ENCODE measurements around the gene CP.
"Not testable (repeated sequence)": the region's sequence is repeated elsewhere in the genome, so short reads cannot be mapped to it uniquely, and the experiment has no call there.

CP gene

GRCh38 chr3:149197669-149198068 is 24.0 kb downstream of the CP start:
- in situ Hi-C loops (cut with MboI; ENCODE audit: low pct_unique_long_range_greater_than_20kb, low sequenced_read_pairs) = no loop called here
- DNase-seq = no peak

- in situ Hi-C loops (cut with MboI; ENCODE audit: low pct_unique_long_range_greater_than_20kb, low sequenced_read_pairs); DNase-seq: not testable (repeated sequence)
These were observed 24.6 kb downstream of the CP start for GRCh38 chr3:149196805-149197592.

GRCh38 chr3:149195221-149195620 is 26.4 kb downstream of the CP start:
- in situ Hi-C loops (cut with MboI; ENCODE audit: low pct_unique_long_range_greater_than_20kb, low sequenced_read_pairs) = no loop called here
- DNase-seq = no peak

- DNase-seq = no peak
- in situ Hi-C loops (cut with MboI; ENCODE audit: low pct_unique_long_range_greater_than_20kb, low sequenced_read_pairs) = no loop called here
These were observed 33.1 kb downstream of the CP start for GRCh38 chr3:149188494-149188893.

- in situ Hi-C loops (cut with MboI; ENCODE audit: low pct_unique_long_range_greater_than_20kb, low sequenced_read_pairs) = no loop called here
- no peak for DNase-seq
These were observed 34.9 kb downstream of the CP start for GRCh38 chr3:149186721-149187120.

- in situ Hi-C loops (cut with MboI; ENCODE audit: low pct_unique_long_range_greater_than_20kb, low sequenced_read_pairs) = no loop called here
- DNase-seq = no peak
These were observed 35.4 kb downstream of the CP start for GRCh38 chr3:149186219-149186618.

- DNase-seq = no peak
- in situ Hi-C loops (cut with MboI; ENCODE audit: low pct_unique_long_range_greater_than_20kb, low sequenced_read_pairs) = no loop called here
These were observed 40.4 kb downstream of the CP start for GRCh38 chr3:149181182-149181581.

GRCh38 chr3:149180057-149180573 is 41.5 kb downstream of the CP start:
- in situ Hi-C loops (cut with MboI; ENCODE audit: low pct_unique_long_range_greater_than_20kb, low sequenced_read_pairs) = no loop called here
- peak; percentile 49 for DNase-seq

- in situ Hi-C loops (cut with MboI; ENCODE audit: low pct_unique_long_range_greater_than_20kb, low sequenced_read_pairs) = no loop called here
- DNase-seq = no peak
These were observed 42.4 kb downstream of the CP start for GRCh38 chr3:149179220-149179619.

GRCh38 chr3:149177122-149177521 is 44.5 kb downstream of the CP start:
- no peak for DNase-seq
- in situ Hi-C loops (cut with MboI; ENCODE audit: low pct_unique_long_range_greater_than_20kb, low sequenced_read_pairs) = no loop called here

- in situ Hi-C loops (cut with MboI; ENCODE audit: low pct_unique_long_range_greater_than_20kb, low sequenced_read_pairs) = no loop called here
- DNase-seq = no peak
These were observed 46.7 kb downstream of the CP start for GRCh38 chr3:149174901-149175300.

GRCh38 chr3:149170672-149171071 is 51.0 kb downstream of the CP start:
- in situ Hi-C loops (cut with MboI; ENCODE audit: low pct_unique_long_range_greater_than_20kb, low sequenced_read_pairs) = no loop called here
- DNase-seq = no peak

GRCh38 chr3:149167898-149168297 is 53.7 kb downstream of the CP start:
- in situ Hi-C loops (cut with MboI; ENCODE audit: low pct_unique_long_range_greater_than_20kb, low sequenced_read_pairs) = no loop called here
- no peak for DNase-seq

GRCh38 chr3:149163066-149163465 is 58.6 kb downstream of the CP start:
- in situ Hi-C loops (cut with MboI; ENCODE audit: low pct_unique_long_range_greater_than_20kb, low sequenced_read_pairs) = no loop called here
- DNase-seq = peak; percentile 76

- DNase-seq = no peak
- in situ Hi-C loops (cut with MboI; ENCODE audit: low pct_unique_long_range_greater_than_20kb, low sequenced_read_pairs) = no loop called here
These were observed 59.6 kb downstream of the CP start for GRCh38 chr3:149162007-149162406.

- in situ Hi-C loops (cut with MboI; ENCODE audit: low pct_unique_long_range_greater_than_20kb, low sequenced_read_pairs) = no loop called here
- no peak for DNase-seq
These were observed 60.8 kb downstream of the CP start for GRCh38 chr3:149160754-149161300.

- in situ Hi-C loops (cut with MboI; ENCODE audit: low pct_unique_long_range_greater_than_20kb, low sequenced_read_pairs) = no loop called here
- DNase-seq = no peak
These were observed 68.2 kb downstream of the CP start for GRCh38 chr3:149153402-149153801.

- in situ Hi-C loops (cut with MboI; ENCODE audit: low pct_unique_long_range_greater_than_20kb, low sequenced_read_pairs) = no loop called here
- peak; percentile 63 for DNase-seq
These were observed 69.2 kb downstream of the CP start for GRCh38 chr3:149152420-149152819.

GRCh38 chr3:149151843-149152242 is 69.8 kb downstream of the CP start:
- in situ Hi-C loops (cut with MboI; ENCODE audit: low pct_unique_long_range_greater_than_20kb, low sequenced_read_pairs) = no loop called here
- peak; percentile 84 for DNase-seq

GRCh38 chr3:149150436-149150835 is 71.2 kb downstream of the CP start:
- DNase-seq = no peak

GRCh38 chr3:149145974-149146373 is 75.7 kb downstream of the CP start:
- peak; percentile 80 for DNase-seq
- in situ Hi-C loops (cut with MboI; ENCODE audit: low pct_unique_long_range_greater_than_20kb, low sequenced_read_pairs) = no loop called here

More at GRCh38 chr3:149150436-149150835, 71.2 kb downstream of the CP start:
- in situ Hi-C loops (cut with MboI; ENCODE audit: low pct_unique_long_range_greater_than_20kb, low sequenced_read_pairs) = no loop called here

All from KBM-7 (cell line).